HG03378 (cell line): ENCODE measurements around the gene CEP63.
"Not testable (repeated sequence)": the region's sequence is repeated elsewhere in the genome, so short reads cannot be mapped to it uniquely, and the experiment has no call there.

Source experiments
- ATAC-seq: cut with Tn5 transposase; IDR thresholded peaks from one replicate; pipeline ENCODE4 v1.9.1; 2021; ENCODE audit warnings: mild to moderate bottlenecking, moderate library complexity; ENCODE audit not compliant: unreplicated experiment

CEP63 gene

DNA sequence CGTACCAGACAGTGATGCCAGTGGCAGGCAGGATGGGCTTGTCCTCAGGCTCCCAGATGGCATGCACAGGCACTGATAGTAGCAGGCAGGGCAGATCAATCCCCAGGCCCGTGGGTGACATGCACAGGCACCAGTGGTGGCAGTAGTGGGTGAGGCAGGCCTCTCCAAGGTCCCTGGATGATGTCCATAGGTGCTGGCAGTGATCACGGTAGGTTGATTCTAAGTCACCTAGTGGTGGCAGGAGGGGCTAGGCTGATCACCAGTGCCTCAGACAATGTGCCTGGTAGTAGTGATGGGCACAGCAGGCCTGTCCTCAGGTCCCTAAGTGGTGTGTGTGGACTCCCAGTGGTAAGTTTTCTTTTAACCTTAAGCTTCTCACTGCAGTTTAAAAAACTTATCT, 19.6 kb downstream of the CEP63 start:
- no peak for ATAC-seq

DNA sequence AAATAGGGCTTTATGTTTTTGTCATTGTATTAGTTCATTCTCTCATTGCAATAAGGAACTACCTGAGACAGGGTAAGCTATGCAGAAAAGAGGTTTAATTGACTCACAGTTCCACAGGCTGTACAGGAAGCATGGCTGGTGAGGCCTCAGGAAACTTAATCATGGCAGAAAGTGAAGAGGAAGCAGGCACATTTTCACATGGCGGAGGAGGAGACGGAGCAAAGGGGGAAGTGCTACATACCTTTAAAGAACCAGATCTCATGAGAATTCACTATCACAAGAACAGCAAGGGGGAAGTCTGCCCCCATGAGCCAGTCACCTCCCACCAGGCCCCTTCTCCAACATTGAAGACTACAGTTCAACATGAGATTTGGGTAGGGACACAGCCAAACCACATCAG, 25.6 kb downstream of the CEP63 start:
- no peak for ATAC-seq

DNA sequence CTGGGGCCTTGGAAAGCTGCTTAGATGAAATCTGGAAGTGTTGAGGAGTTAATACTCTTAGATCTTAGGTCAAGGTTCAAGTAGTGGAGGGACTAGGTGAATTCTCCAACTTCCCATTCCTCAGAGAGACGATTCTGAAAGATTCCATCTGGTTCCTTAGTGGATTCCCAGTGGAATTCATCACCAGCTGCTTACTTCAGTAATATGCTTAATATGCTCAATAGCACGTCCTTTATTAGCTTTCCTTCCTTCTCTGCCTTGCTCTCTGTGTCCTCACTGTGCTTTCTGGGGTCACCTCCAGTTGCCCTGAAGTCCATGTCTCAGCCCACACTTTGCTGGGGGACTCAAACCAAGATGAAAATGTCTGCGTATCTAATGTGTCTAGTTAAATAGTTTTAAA, 31.0 kb downstream of the CEP63 start:
- ATAC-seq, result no peak

DNA sequence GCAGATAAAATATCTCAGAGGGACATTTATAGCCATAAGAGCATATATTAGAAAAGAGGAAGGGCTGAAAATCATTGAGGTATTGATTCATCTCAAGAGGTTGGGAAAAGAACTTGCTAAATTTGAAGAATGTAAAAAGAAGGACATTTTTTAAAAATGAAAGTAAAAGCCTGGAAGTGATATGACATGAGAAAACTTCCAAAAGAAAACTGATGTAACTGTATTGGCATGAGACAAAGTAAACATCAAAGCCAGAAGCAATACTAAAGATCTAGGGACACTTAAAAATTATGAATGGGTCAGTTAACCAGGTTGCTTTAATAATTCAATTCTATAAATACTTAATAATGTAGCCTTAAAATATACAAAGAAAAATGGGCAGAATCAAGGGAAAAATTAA, 31.9 kb downstream of the CEP63 start:
- no peak for ATAC-seq

DNA sequence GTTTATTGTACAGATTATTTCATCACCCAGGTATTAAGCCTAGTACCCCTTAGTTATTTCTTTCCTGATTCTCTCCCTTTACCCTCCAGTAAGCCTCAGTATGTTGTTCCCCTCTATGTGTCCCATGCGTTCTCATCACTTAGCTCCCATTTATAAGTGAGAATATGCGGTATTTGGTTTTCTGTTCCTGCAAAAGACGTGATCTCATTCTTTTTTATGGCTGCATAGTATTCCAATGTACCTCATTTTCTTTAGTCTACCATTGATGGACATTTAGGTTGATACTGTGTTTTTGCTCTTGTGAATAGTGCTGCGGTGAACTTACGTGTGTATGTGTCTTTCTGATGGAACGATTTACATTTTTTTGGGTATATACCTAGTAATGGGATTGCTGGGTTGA, 36.7 kb downstream of the CEP63 start:
- ATAC-seq, result no peak

DNA sequence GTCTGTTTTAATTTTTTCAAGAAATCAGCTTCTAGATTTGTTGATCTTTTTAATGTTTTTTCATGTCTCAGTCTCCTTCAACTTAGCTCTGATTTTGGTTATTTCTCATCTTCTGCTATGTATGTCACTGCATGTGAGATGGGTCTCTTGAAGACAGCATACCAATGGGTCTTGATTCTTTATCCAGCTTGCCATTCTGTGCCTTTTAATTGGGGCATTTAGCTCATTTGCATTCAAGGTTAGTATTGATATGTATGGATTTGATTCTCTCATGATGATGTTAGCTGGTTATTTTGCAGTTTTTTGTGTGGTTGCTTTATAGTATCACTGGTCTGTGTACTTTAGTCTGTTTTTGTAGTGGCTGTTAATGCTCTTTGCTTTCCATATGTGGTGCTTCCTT, 39.4 kb downstream of the CEP63 start:
- ATAC-seq, result no peak

DNA sequence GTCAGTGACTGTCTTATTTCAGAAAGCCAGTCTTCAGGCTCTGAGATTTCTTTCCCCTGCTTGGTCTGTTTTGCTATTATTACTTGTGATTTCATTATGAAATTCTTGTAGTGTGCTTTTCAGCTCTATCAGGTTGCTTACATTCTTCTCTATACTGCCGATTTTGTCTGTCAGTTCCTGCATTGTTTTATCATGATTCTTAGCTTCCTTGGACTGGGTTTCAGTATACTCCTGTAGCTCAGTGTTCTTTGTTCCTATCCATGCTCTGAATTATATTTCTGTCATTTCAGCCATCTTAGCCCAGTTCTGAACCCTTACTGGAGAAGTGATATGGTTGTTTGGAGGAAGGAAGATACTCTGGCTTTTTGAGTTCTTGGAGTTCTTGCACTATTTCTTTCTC, 40.5 kb downstream of the CEP63 start:
- ATAC-seq, result no peak

DNA sequence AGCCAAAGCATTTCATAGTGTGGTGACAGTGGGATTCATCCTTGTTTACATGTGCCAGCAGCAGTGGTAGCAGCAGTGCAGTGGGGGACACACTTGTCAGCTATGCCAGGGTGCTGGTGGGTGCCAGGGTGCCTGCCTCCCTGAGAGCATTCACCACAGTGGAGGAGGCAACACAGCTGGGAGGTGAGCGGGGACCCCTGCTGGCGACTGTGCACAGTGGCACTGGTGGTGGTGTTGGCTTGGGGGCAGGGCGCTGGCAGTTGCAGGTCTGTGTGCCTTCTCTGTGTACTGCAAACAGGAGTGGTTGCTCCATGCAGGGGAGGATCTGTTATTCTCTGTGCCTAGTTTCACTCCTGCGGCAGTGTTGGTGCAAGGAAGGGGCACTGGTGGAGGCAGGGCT, 41.2 kb downstream of the CEP63 start:
- no peak for ATAC-seq

DNA sequence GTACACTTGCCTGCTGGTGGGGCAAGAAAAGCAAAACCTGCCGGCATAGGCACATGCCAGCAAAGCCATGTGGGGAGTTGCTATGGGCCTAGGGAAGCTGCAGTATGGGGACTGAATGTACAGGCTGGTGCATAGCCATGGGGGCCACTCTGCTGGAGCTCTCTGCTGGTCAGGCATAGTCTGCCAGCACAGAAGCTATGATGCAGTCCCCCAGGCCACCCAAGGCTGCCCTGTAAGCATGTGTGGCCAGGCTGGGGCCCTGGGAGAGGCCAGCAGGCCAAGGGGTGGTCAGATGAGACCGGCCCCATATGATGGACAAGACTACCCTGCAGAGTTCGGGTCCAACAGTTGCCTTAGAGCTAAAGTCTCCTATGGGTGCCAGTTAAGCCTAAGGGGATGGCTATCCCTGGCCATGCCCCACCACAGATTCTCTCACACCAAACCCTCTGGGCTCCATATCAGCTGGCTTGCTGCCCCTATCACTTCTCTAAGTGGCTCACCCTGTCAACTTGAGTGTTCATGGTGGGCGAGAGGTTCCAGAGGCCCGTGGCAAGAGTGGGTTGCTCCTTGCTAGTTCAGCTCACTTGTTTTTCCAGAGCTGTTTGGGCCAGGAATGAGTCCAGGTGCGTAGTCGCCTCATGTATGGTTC, 41.8 kb downstream of the CEP63 start:
- no peak for ATAC-seq

DNA sequence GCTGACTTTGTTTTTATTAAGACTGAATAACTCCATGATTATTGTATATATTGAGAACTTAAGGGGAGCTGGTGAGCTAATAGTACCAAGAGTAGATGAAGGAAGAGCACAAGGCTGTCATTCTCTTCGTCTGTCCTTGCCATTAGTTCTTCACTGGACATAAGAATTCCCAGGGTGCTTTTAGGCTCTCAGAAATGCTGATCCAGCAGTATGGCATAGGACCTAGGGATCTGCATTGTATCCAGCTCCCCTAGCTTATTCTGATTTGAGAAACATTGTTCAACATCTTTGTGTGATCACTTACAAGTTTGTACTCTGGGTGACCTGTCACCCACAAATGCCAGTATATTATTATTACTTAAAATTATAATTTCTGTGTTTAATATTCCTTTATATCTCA, 47.6 kb downstream of the CEP63 start:
- no peak for ATAC-seq

DNA sequence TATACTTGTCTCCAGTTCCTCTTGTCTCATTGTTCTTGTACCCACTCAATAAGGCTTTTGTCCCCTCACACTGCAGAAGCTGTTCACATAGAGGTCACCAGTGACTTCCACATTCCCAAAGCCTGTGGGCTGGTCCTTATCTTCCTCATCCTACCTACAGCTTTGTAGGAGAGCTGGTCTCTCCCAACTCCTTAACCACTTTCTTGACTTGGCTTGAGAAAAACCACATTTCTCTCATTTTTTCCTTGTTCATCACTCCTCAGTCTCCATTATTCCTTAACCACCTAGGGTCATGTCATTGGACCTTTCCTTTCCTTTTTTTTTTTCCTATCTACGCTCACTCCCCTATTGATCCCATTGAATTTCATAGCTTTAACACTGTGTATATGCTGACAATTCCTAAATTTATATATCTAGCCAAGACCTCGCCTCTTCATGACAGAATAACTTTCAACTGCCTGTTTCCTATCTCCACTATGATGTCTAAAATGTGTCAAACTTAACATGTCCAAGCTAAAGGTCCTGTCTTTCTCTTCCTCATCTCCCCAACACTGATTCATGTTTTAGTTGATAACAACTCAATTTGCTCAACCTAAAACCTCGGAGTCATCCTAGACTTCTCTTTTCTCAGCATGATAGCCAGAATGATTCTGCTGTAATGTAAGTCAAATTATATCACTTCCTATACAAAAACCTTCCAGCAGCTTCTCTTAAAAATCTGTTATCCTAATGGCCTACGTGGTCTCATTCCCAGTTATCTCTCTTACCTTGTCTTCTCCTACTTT, 49.5 kb downstream of the CEP63 start:
- no peak for ATAC-seq

DNA sequence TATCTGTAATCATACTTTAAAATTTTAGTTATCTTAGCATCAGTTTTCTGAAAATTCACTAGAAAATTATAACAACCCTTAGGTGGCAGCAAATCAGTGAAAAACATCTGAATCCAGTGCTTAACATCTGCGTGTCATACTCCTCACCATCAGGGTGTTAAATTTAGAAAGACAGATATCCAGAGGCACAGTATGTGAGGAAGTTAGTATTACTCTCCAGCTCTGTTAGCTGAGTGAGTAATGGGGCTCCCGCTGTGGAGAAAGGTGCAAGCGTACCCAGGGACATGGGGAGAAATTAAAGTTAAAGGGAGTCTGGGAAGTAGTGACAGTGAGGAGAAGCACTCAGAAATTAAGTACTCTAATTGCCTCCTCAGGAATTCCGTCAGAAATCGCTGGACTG, 50.9 kb downstream of the CEP63 start:
- no peak for ATAC-seq

DNA sequence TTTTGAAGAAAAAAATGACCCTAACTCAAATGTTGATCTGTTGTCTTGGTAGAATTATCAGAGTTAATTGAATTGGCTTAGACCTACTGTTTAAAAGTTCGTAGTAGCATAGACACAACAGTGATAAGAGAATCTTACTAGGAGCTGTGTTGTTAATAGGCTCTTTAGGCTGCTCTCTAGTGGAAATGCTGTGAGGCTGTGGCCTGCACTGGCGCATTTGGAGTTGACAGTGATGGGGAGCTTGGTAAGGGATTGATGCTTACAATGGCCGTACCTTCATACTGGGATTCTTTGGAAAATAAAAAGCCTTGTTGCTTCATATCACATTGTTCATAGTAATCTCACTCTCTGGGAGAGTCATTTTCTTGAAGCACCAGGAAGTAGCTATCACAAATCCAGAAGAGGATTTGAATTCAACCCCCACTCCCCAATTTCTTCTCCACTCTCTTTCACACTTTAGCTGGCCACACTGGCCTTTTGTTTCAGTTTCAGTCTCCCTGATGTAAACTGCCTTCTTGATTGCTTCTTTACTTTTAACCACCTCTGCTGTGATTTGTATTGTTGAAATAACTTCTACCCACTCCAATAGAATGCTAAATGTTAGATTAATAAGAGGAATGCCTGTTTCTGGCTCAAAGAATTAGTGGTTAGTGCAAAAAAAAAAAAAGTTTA, 56.6 kb downstream of the CEP63 start:
- ATAC-seq, result no peak

DNA sequence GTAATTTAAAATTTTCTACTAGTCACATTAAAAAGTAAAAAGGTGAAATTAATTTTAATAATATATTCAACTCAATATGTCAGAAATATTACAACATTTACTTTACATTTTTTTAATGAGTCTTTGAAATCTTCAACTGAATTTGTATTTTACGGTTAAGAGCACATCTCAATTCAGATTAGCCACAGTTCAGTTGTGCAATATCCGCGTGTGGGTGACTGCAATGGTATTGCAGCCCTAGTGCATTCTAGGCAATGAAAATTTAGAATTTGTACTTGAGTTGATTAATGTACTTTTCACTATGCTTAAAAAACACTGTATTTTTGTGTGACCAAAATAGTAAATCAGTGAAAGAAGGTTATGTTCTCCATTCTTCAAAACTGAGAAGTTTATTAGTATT, 57.3 kb downstream of the CEP63 start:
- ATAC-seq, result no peak

DNA sequence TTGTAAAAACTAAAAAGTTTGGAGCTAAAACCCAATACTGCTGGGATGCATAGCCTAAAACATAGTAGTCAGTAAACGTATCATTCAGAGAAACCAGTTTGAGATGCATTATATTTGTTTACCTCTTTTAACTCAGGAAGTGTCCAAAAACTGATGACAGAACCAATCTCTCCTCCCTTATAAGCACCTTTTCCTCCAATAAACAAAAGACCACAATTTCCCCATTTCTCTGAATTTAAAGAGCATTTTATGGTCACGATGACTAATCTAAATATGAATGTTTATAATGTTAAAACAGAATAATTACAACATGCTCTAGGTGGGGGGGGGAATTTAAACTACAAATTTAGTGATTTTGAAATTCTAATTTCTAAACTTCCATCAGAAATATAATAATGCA, 58.5 kb downstream of the CEP63 start:
- ATAC-seq, result no peak

DNA sequence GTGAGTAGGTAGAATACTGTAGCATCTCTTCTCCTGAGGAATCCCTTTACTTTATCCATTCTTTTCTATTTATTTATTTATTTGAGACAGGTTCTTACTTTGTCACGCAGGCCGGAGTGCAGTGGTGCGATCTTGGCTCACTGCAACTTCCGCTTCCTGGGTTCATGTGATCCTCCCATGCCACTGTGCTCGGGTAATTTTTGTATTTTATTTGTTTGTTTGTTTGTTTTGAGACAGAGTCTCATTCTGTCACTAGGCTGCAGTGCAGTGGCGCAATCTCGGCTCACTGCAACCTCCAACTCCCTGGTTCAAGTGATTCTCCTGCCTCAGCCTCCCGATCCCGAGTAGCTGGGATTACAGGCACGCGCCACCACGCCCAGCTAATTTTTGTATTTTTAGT, 58.9 kb downstream of the CEP63 start:
- ATAC-seq, result not testable (repeated sequence)

DNA sequence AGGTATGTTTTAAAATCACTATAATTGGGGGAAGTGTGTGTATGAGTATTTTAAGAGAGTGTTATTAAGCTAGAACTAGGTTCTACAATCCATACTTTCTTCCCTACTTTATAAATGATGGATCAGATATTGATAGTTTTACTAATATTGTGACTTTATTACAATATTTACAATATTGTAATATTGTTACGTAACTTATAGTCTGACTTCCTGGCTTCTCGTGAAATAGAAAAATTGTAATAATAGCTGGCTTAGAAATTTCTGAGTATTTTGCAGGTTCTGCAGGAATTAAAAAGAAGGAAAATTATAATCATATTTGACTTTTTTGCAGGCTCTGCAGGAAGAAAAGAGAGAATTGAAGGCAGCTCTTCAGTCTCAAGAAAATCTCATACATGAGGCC, 60.0 kb downstream of the CEP63 start:
- no peak for ATAC-seq

DNA sequence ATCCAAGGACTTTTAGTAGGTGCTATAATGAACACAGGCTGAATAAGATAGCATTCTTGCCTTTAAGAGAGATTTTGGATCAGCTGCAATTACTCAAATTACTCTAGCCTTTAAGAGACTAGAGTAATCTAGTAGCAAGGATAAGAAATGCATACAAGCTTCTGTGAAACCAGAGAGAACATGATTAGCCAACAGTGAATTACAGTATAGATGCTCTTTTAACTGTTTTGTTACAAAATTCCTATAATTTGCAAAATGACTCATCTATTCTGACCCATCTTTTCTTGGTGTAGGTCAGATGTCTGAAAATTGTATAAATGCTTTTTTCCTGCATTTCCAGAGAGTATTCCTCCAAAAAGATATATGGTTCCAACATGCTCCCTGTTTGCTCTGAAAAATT, 66.9 kb downstream of the CEP63 start:
- no peak for ATAC-seq

DNA sequence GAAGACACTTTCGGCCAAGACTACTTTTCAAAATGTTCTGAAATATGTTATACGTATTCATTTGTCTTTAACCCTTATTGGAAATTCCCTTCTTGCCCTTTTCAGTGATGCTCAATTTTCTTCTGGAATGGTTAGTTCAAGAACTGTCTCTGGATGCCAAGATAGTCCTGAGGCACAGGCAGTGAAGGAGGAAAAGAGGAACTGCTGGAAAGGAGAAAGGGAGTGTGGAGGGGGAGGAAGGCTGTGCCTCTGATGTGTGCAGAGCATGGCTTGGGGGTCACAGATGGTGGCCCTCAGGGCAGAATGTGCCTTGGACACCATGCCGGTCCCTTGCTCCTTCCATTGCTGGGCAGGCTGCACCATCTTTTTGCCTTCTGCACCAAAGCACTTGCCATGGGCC, 73.7 kb downstream of the CEP63 start:
- no peak for ATAC-seq

DNA sequence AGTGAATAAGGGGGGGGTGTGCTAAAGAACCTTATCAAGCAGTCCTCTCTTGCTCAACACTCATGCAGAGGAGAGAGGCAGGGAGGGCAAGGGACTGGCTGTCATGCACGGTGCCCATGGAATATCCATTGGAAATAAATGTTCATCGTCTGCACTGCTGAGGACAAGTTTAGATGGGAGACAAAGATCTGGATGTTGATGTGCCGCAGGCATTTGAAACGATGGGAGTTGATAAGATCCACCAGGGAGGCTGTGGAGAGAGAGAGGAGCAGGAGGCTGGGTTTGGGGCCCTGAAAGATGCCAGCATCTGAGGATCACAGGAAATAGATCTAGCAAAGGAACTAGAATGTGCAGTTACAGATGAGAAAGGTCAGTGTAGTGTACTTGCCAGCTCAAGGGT, 76.2 kb downstream of the CEP63 start:
- ATAC-seq, result no peak

DNA sequence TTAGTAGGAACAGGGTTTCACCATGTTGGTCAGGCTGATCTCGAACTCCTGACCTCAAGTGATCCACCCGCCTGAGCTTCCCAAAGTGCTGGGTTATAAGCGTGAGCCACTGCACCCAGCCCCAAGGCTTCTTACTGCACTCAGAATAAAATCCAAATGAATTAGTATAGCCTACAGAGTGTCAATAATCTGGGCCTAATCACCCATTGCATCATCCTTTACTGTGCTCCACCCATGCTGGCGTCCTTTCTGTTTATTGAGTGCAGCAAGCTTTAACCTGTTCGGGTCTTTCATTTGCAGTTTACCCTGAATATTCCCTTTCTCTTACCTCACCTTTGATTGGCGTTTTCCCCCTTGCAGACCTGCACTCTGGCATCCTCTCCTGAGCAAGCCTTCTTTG, 77.7 kb downstream of the CEP63 start:
- no peak for ATAC-seq

DNA sequence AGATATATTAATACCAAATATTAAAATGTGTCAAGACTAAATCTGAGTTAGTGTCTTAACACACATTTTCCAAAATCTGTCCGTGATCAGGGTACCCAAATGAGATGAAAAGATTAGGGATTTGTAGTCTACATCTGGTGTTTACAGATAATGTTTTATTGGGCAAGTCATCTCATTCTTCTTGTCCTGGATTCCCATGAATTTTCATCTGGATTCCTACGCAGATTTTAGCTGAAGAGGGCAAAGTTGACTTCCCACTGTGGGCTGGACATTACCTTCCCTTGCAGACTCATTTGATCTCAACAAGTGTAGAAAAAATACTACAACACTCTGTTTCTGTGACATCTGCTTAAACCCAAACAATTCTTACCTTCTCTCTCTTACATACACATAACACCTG, 79.1 kb downstream of the CEP63 start:
- ATAC-seq, result no peak
